HFFc6 (cell line): ENCODE measurements around the gene PCYOX1L. TPM values are rescaled to one million over a fixed set of nuclear protein-coding genes. Genes with fewer than 3 reads are reported as not detected.

Experiments
- DNase-seq: peaks from one replicate; pipeline ENCODE4 v3.0.0-alpha.2; 2018
- H3K27ac Mint-ChIP-seq: 2 replicates; pipeline ENCODE4 v1.8.0; 2020; ENCODE audit warnings: mild to moderate bottlenecking, mixed read lengths
- H3K27me3 Mint-ChIP-seq: 2 replicates; pipeline ENCODE4 v1.8.0; 2021; ENCODE audit warnings: mild to moderate bottlenecking, moderate library complexity, mixed read lengths; ENCODE audit not compliant: insufficient read depth
- H3K36me3 Mint-ChIP-seq: 2 replicates; pipeline ENCODE4 v1.8.0; 2021; ENCODE audit warnings: low read depth, mixed read lengths
- H3K4me1 Mint-ChIP-seq: 2 replicates; pipeline ENCODE4 v1.8.0; 2020; ENCODE audit warnings: low read depth, mixed read lengths
- H3K4me3 Mint-ChIP-seq: 2 replicates; pipeline ENCODE4 v1.8.0; 2020; ENCODE audit warnings: mild to moderate bottlenecking, moderate library complexity, mixed read lengths
- H3K9me3 Mint-ChIP-seq: 2 replicates; pipeline ENCODE4 v1.8.0; 2020; ENCODE audit warnings: mild to moderate bottlenecking, mixed read lengths
- CTCF ChIP-seq: fragments of 200-600 bp; sonication (generic); IDR thresholded peaks from 2 replicates; pipeline ENCODE4 v1.5.0; 2021; ENCODE audit warnings: antibody characterized with exemption, mild to moderate bottlenecking
- total RNA-seq, 6 experiments: library from RNA; stranded (reverse); fragmentation: NEBNext Ultra II Directional; extraction: Animal tissue kit (Norgen Biotek cat#: 25700); gene quantifications; 2 replicates in 1 of 6; 3 replicates in 5 of 6; pipeline ENCODE4 v1.2.3, GENCODE V29; 2021

The PCYOX1L gene
- total RNA-seq, 6 experiments from 2014 or later = 9.8 to 13.5 (median 11.0) TPM

- H3K4me1 Mint-ChIP-seq = peaks cover 23% of the 10 kb centered on the region
- DNase-seq = no peak
- no peak for TF ChIP-seq CTCF
- no peaks in the 10 kb centered on the region for H3K9me3 Mint-ChIP-seq
- H3K27me3 Mint-ChIP-seq = peaks cover 2% of the 10 kb centered on the region; the same call in 1 of the 2 replicates
- no peak overlapping the region for H3K4me3 Mint-ChIP-seq
- H3K36me3 Mint-ChIP-seq = peaks cover 4% of the 10 kb centered on the region
- no peak overlapping the region for H3K27ac Mint-ChIP-seq
Observed at GRCh38 chr5:149360272-149360671, 2.4 kb downstream of the PCYOX1L start.

DNA sequence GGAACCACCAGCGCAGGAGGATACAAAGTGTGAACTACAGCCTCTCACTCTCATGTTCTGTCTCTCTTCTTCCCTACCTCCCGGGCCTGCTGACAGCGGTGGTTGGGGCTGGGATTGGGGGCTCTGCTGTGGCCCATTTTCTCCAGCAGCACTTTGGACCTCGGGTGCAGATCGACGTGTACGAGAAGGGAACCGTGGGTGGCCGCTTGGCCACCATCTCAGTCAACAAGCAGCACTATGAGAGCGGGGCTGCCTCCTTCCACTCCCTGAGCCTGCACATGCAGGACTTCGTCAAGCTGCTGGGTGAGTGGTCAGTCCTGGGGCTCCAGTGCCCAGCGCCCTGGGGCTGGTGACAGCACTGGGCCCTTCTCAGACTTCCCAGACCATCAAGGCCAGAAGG, 4.7 kb downstream of the PCYOX1L start:
- TF ChIP-seq CTCF = no peak
- Mint-ChIP-seq H3K36me3 (no peaks in the 10 kb centered on the region), H3K27me3 (peaks cover 3% of the 10 kb centered on the region; the same call in 1 of the 2 replicates), H3K9me3 (no peaks in the 10 kb centered on the region), H3K4me3 (no peak overlapping the region), H3K4me1 (peaks cover 20% of the 10 kb centered on the region), H3K27ac (no peak overlapping the region; the same call in 1 of the 2 replicates)
- no peak for DNase-seq

DNA sequence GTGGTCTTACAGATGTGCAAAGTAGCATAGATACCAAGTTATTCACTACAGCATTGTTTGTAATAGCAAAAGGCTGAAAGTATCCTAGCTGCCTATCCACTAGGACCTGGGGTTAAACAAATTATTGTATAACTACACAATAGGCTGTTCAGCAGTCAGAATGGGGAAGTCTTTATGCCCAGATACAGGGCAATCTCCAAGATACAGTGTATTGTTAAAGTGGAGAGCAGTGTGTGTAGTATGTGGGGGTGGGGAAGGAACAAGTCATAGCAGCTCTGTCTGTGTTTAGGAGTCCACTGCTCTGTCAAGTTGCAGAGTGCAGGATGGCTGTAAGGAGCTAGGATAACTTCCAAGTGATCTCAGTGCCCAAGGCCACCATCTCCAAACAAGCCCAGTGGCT, 5.5 kb downstream of the PCYOX1L start:
- Mint-ChIP-seq H3K27ac (no peak overlapping the region), H3K4me3 (no peak overlapping the region), H3K36me3 (no peaks in the 10 kb centered on the region), H3K27me3 (peaks cover 4% of the 10 kb centered on the region), H3K9me3 (no peaks in the 10 kb centered on the region), H3K4me1 (peaks cover 21% of the 10 kb centered on the region)
- TF ChIP-seq CTCF = no peak
- no peak for DNase-seq

DNA sequence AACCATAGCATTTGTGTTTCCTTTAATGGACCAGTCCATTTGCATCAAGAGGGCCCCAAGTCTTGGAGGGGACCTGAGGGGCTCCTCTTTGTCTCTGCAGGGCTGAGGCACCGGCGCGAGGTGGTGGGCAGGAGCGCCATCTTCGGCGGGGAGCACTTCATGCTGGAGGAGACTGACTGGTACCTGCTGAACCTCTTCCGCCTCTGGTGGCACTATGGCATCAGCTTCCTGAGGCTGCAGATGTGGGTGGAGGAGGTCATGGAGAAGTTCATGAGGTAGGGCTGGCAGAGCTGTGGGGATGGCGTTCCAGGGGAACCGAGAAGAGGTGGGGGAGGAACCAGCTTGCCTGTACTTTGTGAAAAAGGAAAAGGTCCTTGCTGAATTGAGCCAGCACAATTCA, 6.1 kb downstream of the PCYOX1L start:
- Mint-ChIP-seq H3K4me1 (peaks cover 15% of the 10 kb centered on the region), H3K27me3 (peaks cover 4% of the 10 kb centered on the region), H3K27ac (no peak overlapping the region), H3K9me3 (no peaks in the 10 kb centered on the region), H3K4me3 (no peak overlapping the region), H3K36me3 (no peaks in the 10 kb centered on the region)
- no peak for DNase-seq
- TF ChIP-seq CTCF = no peak

DNA sequence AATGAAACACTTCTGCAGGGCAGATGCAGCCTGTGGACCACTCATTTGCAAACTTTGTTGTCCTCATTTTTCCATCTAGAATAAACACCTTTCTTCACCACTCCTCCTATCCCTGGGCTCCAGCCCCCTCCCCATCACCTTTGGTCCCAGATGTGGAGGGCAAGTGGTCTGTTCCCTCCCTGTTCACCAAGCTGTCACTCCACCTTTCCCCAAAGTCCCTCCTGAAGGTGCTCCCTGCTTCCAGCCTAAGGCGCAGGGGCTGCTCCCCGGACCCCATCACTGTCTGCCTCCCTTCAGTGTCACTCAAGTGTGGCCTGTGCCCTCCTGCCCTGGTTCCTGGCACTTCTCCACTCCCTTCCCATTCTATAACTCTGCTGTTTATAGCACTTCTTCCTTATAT, 6.9 kb downstream of the PCYOX1L start:
- Mint-ChIP-seq H3K27ac (no peak overlapping the region), H3K4me3 (no peak overlapping the region), H3K27me3 (peaks cover 4% of the 10 kb centered on the region), H3K4me1 (peaks cover 10% of the 10 kb centered on the region; the same call in 1 of the 2 replicates), H3K9me3 (no peaks in the 10 kb centered on the region), H3K36me3 (no peaks in the 10 kb centered on the region)
- no peak for TF ChIP-seq CTCF
- no peak for DNase-seq

DNA sequence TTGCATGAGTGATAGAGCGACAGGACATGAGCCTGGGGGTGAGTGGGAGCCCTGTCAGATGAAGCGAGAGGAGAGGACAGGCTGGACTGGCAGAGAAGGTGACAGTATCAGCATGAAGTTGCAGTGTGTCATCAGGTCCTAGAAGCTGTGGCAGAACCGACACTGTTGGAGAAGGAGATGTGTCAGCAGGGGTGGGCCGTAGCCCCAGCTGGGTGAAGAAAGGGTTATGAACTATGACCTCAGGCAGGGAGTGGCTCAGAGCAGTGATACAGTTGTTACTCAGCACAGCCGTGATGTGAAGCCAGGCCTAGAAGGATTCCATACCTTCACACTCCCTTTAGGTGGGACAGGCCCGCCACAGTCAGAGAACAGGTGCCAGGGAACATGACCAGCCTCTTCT, 7.6 kb downstream of the PCYOX1L start:
- DNase-seq = no peak
- Mint-ChIP-seq H3K9me3 (no peaks in the 10 kb centered on the region), H3K4me3 (no peak overlapping the region)

More for the DNA sequence above, 7.6 kb downstream of the PCYOX1L start:
- Mint-ChIP-seq H3K36me3 (no peaks in the 10 kb centered on the region), H3K27ac (no peak overlapping the region), H3K4me1 (peaks cover 10% of the 10 kb centered on the region; the same call in 1 of the 2 replicates), H3K27me3 (peaks cover 4% of the 10 kb centered on the region)
- no peak for TF ChIP-seq CTCF
